ENCODE measurements around the gene HOXB3.
A peak's percentile ranks its signal among the peaks of the same experiment; 100 is the strongest.

The HOXB3 gene

GRCh38 chr17:48610282-48611211, 20.5 kb upstream of the HOXB3 start, which contains the start of gene HOXB7:
Gene HOXB7, minus strand, starts transcription at chr17:48611017. Its CDS starts 99 bp downstream, at chr17:48610918.
- Histone ChIP-seq H2AFZ (ENCODE audit: low read length) (peak within 1 kb of the TSS; percentile 71; the same call in 1 of the 2 replicates), H3F3A (ENCODE audit: insufficient read depth, low read length) (no peaks in the 10 kb centered on the region), H3K4me1 (ENCODE audit: insufficient read depth, low read length, severe bottlenecking) (peaks cover 3% of the 10 kb centered on the region), H3K9me2 (ENCODE audit: low read depth, low read length) (no peaks in the 10 kb centered on the region), H3K27ac (ENCODE audit: low read depth, low read length, poor library complexity, severe bottlenecking) (no peak within 1 kb of the TSS), H3K79me2 (ENCODE audit: insufficient read depth, low read length) (no peaks in the 10 kb centered on the region), H3K4me3 (ENCODE audit: low read depth, low read length, poor library complexity, severe bottlenecking) (peak within 1 kb of the TSS; percentile 63), H3K9ac (ENCODE audit: low read length) (peak within 1 kb of the TSS; percentile 68), H3K4me2 (ENCODE audit: low read length) (peak within 1 kb of the TSS; percentile 72), H3K9me3 (ENCODE audit: low read length) (no peaks in the 10 kb centered on the region), H4K20me1 (ENCODE audit: insufficient read depth, low read length) (no peaks in the 10 kb centered on the region), H3K36me3 (ENCODE audit: insufficient read depth, low read length) (no peaks in the 10 kb centered on the region), H3K27me3 (ENCODE audit: insufficient read depth, low read length) (no peaks in the 10 kb centered on the region)
- no peak for TF ChIP-seq EZH2 (IDR thresholded peaks at IDR 0.05; ENCODE audit: borderline replicate concordance, low read length)
- no peak for TF ChIP-seq CTCF (IDR thresholded peaks at IDR 0.05; ENCODE audit: low read length)

DNA sequence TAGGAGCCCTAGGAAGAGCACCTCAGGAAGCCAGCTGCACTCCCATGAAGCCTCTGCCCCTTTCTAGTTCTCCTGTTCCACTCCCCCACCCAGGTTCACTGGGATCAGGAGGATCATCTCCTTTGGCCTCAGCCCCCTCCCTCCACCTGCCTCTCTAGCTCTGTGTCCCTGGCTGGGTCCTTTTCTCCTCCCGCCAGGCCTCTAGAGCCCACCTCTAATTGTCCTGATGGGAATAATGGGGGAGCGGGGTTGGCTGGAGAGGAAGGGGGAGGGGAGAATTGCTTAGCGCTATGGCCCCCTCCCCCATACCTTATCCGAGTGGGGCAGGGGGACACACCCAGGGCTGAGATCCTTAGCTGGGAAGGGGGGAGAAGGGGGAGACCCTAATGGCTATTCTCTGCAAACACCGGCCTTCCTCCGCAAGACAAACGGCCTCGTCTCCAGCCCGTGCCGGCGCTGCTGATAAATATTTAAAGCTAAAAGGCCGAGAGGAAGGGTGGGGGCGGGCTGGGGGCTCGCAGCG, 19.8 kb upstream of the HOXB3 start:
- TF ChIP-seq EZH2 (IDR thresholded peaks at IDR 0.05; ENCODE audit: borderline replicate concordance, low read length) = no peak
- TF ChIP-seq CTCF (IDR thresholded peaks at IDR 0.05; ENCODE audit: low read length) = no peak
- Histone ChIP-seq H3F3A (ENCODE audit: insufficient read depth, low read length) (no peaks in the 10 kb centered on the region), H3K4me3 (ENCODE audit: low read depth, low read length, poor library complexity, severe bottlenecking) (peak overlapping the region; percentile 63), H3K36me3 (ENCODE audit: insufficient read depth, low read length) (no peaks in the 10 kb centered on the region), H3K9me2 (ENCODE audit: low read depth, low read length) (no peaks in the 10 kb centered on the region), H3K79me2 (ENCODE audit: insufficient read depth, low read length) (no peaks in the 10 kb centered on the region), H3K4me1 (ENCODE audit: insufficient read depth, low read length, severe bottlenecking) (peaks cover 3% of the 10 kb centered on the region), H4K20me1 (ENCODE audit: insufficient read depth, low read length) (no peaks in the 10 kb centered on the region), H3K27me3 (ENCODE audit: insufficient read depth, low read length) (no peaks in the 10 kb centered on the region), H3K9ac (ENCODE audit: low read length) (peak overlapping the region; percentile 68), H3K4me2 (ENCODE audit: low read length) (peak overlapping the region; percentile 72), H3K27ac (ENCODE audit: low read depth, low read length, poor library complexity, severe bottlenecking) (no peak overlapping the region), H3K9me3 (ENCODE audit: low read length) (no peaks in the 10 kb centered on the region), H2AFZ (ENCODE audit: low read length) (no peak overlapping the region)

- no peak overlapping the region for H3K4me2 ChIP-seq (ENCODE audit: low read length)
- TF ChIP-seq EZH2 (IDR thresholded peaks at IDR 0.05; ENCODE audit: borderline replicate concordance, low read length) (no peak), CTCF (IDR thresholded peaks at IDR 0.05; ENCODE audit: low read length) (no peak)
- no peak overlapping the region for H3K4me3 ChIP-seq (ENCODE audit: low read depth, low read length, poor library complexity, severe bottlenecking)
- peaks cover 3% of the 10 kb centered on the region for H3K4me1 ChIP-seq (ENCODE audit: insufficient read depth, low read length, severe bottlenecking)
- H3K27ac ChIP-seq (ENCODE audit: low read depth, low read length, poor library complexity, severe bottlenecking) = no peak overlapping the region
- H4K20me1 ChIP-seq (ENCODE audit: insufficient read depth, low read length) = no peaks in the 10 kb centered on the region
- no peaks in the 10 kb centered on the region for H3K79me2 ChIP-seq (ENCODE audit: insufficient read depth, low read length)
- no peaks in the 10 kb centered on the region for H3K27me3 ChIP-seq (ENCODE audit: insufficient read depth, low read length)
- no peaks in the 10 kb centered on the region for H3F3A ChIP-seq (ENCODE audit: insufficient read depth, low read length)
- H2AFZ ChIP-seq (ENCODE audit: low read length) = no peak overlapping the region
- H3K36me3 ChIP-seq (ENCODE audit: insufficient read depth, low read length) = no peaks in the 10 kb centered on the region
- no peaks in the 10 kb centered on the region for H3K9me2 ChIP-seq (ENCODE audit: low read depth, low read length)
- H3K9ac ChIP-seq (ENCODE audit: low read length) = no peak overlapping the region
- H3K9me3 ChIP-seq (ENCODE audit: low read length) = no peaks in the 10 kb centered on the region
Measured at GRCh38 chr17:48609033-48609432, 19.0 kb upstream of the HOXB3 start.
